Measurements from ENCODE around the gene SORT1. TPM values are rescaled to one million over a fixed set of nuclear protein-coding genes. Genes with fewer than 3 reads are reported as not detected.

Gene SORT1
- total RNA-seq, 1 experiment from 2014 or later = 47.9 TPM

DNA sequence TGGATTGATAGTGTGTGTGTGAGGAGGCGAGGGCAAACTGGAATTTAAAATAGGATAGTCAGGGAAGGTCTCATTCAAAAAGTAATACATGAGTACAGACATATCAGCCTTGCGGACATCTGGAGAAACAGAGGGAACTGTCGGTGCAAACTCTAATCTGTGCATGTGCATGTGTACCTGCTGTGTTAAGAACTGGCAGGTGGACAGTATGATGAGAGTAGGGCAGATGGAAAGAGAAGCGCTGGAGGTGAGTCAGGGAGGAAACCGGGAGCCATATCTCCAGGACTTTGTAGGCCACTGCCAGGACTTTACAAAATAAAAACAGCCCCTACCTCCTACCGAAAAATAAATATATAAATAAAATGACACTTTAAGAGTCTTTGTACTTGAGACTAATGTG is 59.6 kb downstream of the SORT1 start:
- no peak overlapping the region for H3K27ac ChIP-seq (ENCODE audit: insufficient read length, low read depth, low read length)
- H3K23me2 ChIP-seq (ENCODE audit: insufficient read length, low read depth, low read length, poor library complexity, severe bottlenecking) = no peaks in the 10 kb centered on the region
- H3K4me1 ChIP-seq (ENCODE audit: insufficient read depth, low read length) = no peaks in the 10 kb centered on the region
- no peak overlapping the region for H4K5ac ChIP-seq (ENCODE audit: insufficient read length, low read depth, low read length)
- no peak overlapping the region for H2AFZ ChIP-seq (ENCODE audit: low read length)
- no peak overlapping the region for H2BK15ac ChIP-seq (ENCODE audit: low read depth, low read length)
- H3K23ac ChIP-seq (ENCODE audit: insufficient read length, low read depth, low read length) = no peak overlapping the region
- Mint-ChIP-seq H3K27ac (no peak overlapping the region), H3K9me3 (peaks cover 2% of the 10 kb centered on the region in 2 experiments; a peak in 2 of 5 replicates), H3K4me3 (no peak overlapping the region), H3K36me3 (ENCODE audit: insufficient read depth in 1 of 3, low read depth in 3 of 3) (peaks cover 36 to 72% (median 65%) of the 10 kb centered on the region in 3 experiments), H3K27me3 (ENCODE audit: low read depth) (no peaks in the 10 kb centered on the region), H3K4me1 (no peaks in the 10 kb centered on the region)
- no peak overlapping the region for H3K18ac ChIP-seq (ENCODE audit: insufficient read length, low read depth, low read length)
- H2BK120ac ChIP-seq (ENCODE audit: low read depth, low read length, poor library complexity, severe bottlenecking) = no peak overlapping the region
- H3K9ac ChIP-seq (ENCODE audit: extremely low read depth, insufficient read length, low read length) = no peak overlapping the region
- no peaks in the 10 kb centered on the region for H4K20me1 ChIP-seq (ENCODE audit: control insufficient read depth, insufficient read depth, insufficient read length)
- H3T11ph ChIP-seq (ENCODE audit: low read length) = no peak overlapping the region
- H3K27me3 ChIP-seq (ENCODE audit: insufficient read depth, low read length) = no peaks in the 10 kb centered on the region
- H2BK12ac ChIP-seq (ENCODE audit: insufficient read length, low read depth, low read length) = no peak overlapping the region
- no peak overlapping the region for H4K8ac ChIP-seq (replicated peaks; ENCODE audit: insufficient read length, low read depth, low read length)
- no peak overlapping the region for H4K91ac ChIP-seq (ENCODE audit: insufficient read length, low read depth, low read length)
- no CpG with 5 or more reads among the region's 6 CpGs for WGBS (ENCODE audit: extremely low coverage, insufficient read length, low lambda C conversion rate)
- H2BK20ac ChIP-seq (ENCODE audit: low read depth, low read length, poor library complexity, severe bottlenecking) = no peak overlapping the region
- H3K9me3 ChIP-seq (ENCODE audit: control insufficient read depth, low read depth, low read length) = no peaks in the 10 kb centered on the region
- H2BK5ac ChIP-seq (ENCODE audit: insufficient read length, low read length) = no peak overlapping the region
- H3K14ac ChIP-seq (ENCODE audit: insufficient read depth, low read length) = no peak overlapping the region
- H3K4me2 ChIP-seq (ENCODE audit: insufficient read depth, insufficient read length, low read length) = no peak overlapping the region
- TF ChIP-seq, protein P1, sequence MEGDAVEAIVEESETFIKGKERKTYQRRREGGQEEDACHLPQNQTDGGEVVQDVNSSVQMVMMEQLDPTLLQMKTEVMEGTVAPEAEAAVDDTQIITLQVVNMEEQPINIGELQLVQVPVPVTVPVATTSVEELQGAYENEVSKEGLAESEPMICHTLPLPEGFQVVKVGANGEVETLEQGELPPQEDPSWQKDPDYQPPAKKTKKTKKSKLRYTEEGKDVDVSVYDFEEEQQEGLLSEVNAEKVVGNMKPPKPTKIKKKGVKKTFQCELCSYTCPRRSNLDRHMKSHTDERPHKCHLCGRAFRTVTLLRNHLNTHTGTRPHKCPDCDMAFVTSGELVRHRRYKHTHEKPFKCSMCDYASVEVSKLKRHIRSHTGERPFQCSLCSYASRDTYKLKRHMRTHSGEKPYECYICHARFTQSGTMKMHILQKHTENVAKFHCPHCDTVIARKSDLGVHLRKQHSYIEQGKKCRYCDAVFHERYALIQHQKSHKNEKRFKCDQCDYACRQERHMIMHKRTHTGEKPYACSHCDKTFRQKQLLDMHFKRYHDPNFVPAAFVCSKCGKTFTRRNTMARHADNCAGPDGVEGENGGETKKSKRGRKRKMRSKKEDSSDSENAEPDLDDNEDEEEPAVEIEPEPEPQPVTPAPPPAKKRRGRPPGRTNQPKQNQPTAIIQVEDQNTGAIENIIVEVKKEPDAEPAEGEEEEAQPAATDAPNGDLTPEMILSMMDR (conservative IDR thresholded peaks at IDR 0.05) = no peak
- no peaks in the 10 kb centered on the region for H3K79me2 ChIP-seq (ENCODE audit: insufficient read depth, low read length)
- H3K79me1 ChIP-seq (ENCODE audit: insufficient read depth, low read depth, low read length, poor library complexity, severe bottlenecking) = no peaks in the 10 kb centered on the region
- no peak overlapping the region for H3K4ac ChIP-seq (ENCODE audit: low read depth, low read length)
- no peak overlapping the region for H3K56ac ChIP-seq (ENCODE audit: insufficient read length, low read depth, low read length)
- no peak overlapping the region for H2AK5ac ChIP-seq (ENCODE audit: insufficient read length, low read length)
- no peak for DNase-seq
